ENCODE data around the gene CBL. TPM values are rescaled to one million over a fixed set of nuclear protein-coding genes. Genes with fewer than 3 reads are reported as not detected.
"Not testable (repeated sequence)": the region's sequence is repeated elsewhere in the genome, so short reads cannot be mapped to it uniquely, and the experiment has no call there.

Gene CBL
- total RNA-seq, 1 donor from 2014 or later, result 27.8 TPM

DNA sequence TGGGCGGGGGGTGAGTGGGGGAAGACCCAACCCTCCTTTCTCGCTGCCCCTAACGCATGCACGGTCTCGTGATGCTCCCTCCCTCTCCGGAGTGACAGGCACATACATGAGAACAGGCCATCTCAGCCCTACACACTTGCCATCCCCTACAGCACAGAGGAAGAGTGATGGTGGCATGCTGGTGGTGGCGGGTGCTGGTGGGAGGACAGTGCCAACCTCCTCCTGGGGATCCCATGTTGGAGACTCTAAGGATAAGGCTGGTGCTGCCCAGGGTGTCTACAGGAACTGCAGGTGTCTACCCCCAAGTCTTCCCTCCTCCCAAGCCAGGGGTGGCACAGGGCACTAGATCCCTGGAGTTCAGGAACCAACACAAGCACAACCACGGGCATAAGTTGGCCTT lies 44.3 kb upstream of the CBL start:
- ChIA-PET POLR2A (no interaction called here), CTCF (no interaction called here)
- Mint-ChIP-seq H3K4me3 (no peak overlapping the region), H3K4me1 (no peaks in the 10 kb centered on the region), H3K27ac (no peak overlapping the region), H3K9me3 (no peaks in the 10 kb centered on the region), H3K27me3 (no peaks in the 10 kb centered on the region), H3K36me3 (ENCODE audit: low read depth) (no peaks in the 10 kb centered on the region)
- ATAC-seq (ENCODE audit: low read depth) (no peak), DNase-seq (no peak)
- TF ChIP-seq, protein P1, sequence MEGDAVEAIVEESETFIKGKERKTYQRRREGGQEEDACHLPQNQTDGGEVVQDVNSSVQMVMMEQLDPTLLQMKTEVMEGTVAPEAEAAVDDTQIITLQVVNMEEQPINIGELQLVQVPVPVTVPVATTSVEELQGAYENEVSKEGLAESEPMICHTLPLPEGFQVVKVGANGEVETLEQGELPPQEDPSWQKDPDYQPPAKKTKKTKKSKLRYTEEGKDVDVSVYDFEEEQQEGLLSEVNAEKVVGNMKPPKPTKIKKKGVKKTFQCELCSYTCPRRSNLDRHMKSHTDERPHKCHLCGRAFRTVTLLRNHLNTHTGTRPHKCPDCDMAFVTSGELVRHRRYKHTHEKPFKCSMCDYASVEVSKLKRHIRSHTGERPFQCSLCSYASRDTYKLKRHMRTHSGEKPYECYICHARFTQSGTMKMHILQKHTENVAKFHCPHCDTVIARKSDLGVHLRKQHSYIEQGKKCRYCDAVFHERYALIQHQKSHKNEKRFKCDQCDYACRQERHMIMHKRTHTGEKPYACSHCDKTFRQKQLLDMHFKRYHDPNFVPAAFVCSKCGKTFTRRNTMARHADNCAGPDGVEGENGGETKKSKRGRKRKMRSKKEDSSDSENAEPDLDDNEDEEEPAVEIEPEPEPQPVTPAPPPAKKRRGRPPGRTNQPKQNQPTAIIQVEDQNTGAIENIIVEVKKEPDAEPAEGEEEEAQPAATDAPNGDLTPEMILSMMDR (IDR thresholded peaks at IDR 0.05), result no peak
- intact Hi-C loops (cut with micrococcal nuclease), result no loop called here

DNA sequence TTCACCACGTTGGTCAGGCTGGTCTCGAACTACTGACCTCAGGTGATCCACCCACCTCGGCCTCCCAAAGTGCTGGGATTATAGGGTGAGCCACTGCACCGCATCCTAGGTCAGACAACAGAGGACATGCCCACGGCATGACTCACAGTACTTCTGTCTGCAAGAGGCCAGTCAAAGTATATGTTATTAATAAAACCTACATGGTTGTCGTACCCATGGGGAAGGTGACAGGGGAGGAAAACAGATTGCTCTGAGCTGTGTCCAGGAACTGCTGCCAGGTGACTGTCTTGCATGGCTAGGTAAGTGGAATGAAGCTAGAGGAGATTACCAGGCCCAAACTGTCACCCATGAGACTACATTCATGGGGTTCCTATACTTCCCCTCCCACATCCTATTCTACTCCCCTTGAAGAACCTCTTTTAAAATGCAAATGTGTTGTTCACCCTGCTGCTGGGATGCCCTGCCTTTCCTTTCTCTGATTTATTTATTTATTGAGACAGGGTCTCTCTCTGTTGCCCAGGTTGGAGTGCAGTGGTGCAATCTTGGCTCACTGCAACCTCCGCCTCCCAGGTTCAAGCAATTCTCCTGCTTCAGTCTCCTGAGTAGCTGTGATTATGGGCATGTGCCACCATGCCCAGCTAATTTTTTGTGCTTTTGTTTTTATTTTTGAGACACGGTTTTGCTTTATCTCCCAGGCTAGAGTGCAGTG lies 39.6 kb upstream of the CBL start:
- no peak for ATAC-seq (ENCODE audit: low read depth)
- Mint-ChIP-seq H3K4me3 (no peak overlapping the region), H3K9me3 (no peaks in the 10 kb centered on the region), H3K27me3 (no peaks in the 10 kb centered on the region), H3K27ac (no peak overlapping the region), H3K4me1 (peaks cover 5% of the 10 kb centered on the region), H3K36me3 (ENCODE audit: low read depth) (no peaks in the 10 kb centered on the region)
- DNase-seq, result no peak
- intact Hi-C loops (cut with micrococcal nuclease), result no loop called here
- CTCF ChIA-PET, result interaction anchor here (0.6 to 1.1 kb wide), 3 partner anchors 30 to 131 kb away, joined by 3 read pairs; no protein-coding TSS in a partner anchor
- TF ChIP-seq, protein P1 (IDR thresholded peaks at IDR 0.05), result no peak
- POLR2A ChIA-PET, result interaction anchor here (0.7 kb wide), 2 partner anchors 28 to 37 kb away, joined by 3 to 4 read pairs; no protein-coding TSS in a partner anchor

DNA sequence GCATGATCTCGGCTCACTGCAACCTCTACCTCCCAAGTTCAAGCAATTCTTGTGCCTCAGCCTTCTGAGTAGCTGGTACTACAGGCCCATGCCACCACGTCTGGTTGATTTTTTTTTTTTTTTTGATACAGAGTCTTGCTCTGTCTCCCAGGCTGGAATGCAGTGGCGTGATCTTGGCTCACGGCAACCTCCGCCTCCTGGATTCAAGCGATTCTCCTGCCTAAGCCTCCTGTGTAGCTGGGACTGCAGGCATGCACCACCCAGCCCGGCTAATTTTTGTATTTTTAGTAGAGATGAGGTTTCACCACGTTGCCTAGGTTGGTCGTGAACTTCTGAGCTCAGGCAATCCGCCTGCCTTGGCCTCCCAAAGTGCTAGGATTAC lies 39.1 kb upstream of the CBL start:
- ATAC-seq (ENCODE audit: low read depth); DNase-seq; H3K27me3 Mint-ChIP-seq; H3K9me3 Mint-ChIP-seq; H3K4me3 Mint-ChIP-seq; H3K36me3 Mint-ChIP-seq (ENCODE audit: low read depth); intact Hi-C loops (cut with micrococcal nuclease); H3K27ac Mint-ChIP-seq; H3K4me1 Mint-ChIP-seq: not testable (repeated sequence)
- ChIA-PET CTCF (interaction anchor here (0.9 to 1.1 kb wide), 2 partner anchors 30 to 33 kb away, joined by 3 read pairs; no protein-coding TSS in a partner anchor), POLR2A (interaction anchor here (0.7 kb wide), 2 partner anchors 28 to 37 kb away, joined by 3 to 4 read pairs; no protein-coding TSS in a partner anchor)

DNA sequence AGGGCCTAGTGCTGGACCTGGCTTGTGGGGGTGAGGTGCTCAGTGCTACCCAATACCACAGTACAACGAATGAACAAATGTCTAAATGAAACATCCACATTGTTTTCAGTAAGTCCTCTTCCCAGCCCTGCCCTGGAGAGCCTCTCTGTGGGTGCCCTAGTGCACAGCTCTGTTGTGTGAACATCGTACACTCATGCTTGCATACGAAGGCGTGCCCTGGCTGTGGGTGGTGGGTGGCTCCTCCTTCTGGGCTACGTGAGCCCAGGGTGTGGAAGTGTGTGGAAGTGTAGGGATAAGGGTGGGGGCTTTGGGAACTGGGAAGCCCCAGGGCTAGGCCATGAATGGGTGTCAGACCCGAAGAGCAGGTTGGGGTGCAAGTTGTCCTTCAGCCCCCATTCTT lies 38.2 kb upstream of the CBL start:
- H3K27ac Mint-ChIP-seq, result no peak overlapping the region
- POLR2A ChIA-PET, result no interaction called here
- no peak for DNase-seq

DNA sequence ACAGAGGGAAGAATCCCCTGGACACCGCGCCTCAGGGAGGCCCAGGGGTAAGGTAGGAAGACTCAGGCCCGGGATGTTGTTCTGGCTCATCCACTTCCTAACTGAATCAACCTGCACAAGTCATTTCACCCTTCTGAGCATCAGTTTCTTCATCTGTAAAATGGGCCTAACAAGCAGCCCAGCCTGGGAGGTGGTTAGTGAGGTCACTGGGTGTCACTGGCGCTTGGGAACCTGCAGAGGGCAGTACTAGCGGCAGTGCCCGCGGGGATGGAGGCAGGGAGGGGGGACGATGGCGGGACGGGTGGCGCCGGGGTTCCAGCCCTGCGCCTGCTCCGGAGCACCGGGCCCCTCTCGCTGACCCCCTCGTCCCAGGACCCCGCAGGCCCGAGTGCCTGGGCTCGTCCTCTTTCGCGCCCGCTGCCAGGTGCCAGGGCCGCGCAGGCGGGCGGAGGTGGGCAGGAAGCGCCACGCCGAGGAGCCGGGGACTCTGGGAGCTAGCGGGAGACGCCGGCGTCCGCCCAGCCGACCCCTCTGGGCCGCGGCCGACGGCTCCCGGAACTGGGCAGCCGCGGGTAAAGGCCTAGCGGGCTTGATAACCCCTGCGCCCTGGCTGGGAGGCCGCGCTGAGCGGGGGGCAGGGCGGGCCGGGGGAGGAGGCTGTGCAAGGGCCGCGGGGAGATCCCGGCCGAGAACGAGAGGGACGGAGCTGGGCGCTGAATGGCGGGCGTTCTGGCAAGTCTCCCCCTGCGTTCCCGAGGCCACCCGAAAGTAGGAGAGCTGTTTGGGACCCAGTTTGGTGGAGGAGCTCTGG lies 37.5 kb upstream of the CBL start, which contains the start of gene NLRX1:
TSS of gene NLRX1 (plus strand) at position 255 of the 811 bp plus-strand sequence. CDS start 2,679 bp downstream, outside the sequence.
- no peaks in the 10 kb centered on the region for H3K9me3 Mint-ChIP-seq
- TF ChIP-seq, protein P1 (IDR thresholded peaks at IDR 0.05), result peak; percentile 69
- intact Hi-C loops (cut with micrococcal nuclease), result loop anchor here (1.0 to 2.0 kb wide), 6 partner anchors 16 to 155 kb away; partner anchors contain the start of genes HINFP and NHERF4
- H3K27me3 Mint-ChIP-seq, result no peaks in the 10 kb centered on the region
- H3K36me3 Mint-ChIP-seq (ENCODE audit: low read depth), result no peaks in the 10 kb centered on the region
- DNase-seq (peak; percentile 74), ATAC-seq (ENCODE audit: low read depth) (peak; percentile 97)
- CTCF ChIA-PET, result interaction anchor here (0.6 to 1.5 kb wide), 12 partner anchors 14 to 155 kb away, joined by 3 to 23 read pairs (median 4); partner anchors contain the start of genes CBL, HINFP and VPS11
- peaks cover 5% of the 10 kb centered on the region for H3K4me1 Mint-ChIP-seq
- POLR2A ChIA-PET, result interaction anchor here (0.5 to 1.6 kb wide), 15 partner anchors 8 to 166 kb away, joined by 3 to 12 read pairs (median 5); partner anchors contain the start of genes C2CD2L, CBL, HINFP and RNF26
- H3K4me3 Mint-ChIP-seq, result peak within 1 kb of the TSS; percentile 86
- H3K27ac Mint-ChIP-seq, result peak within 1 kb of the TSS; percentile 50

More for the DNA sequence above, 38.2 kb upstream of the CBL start:
- TF ChIP-seq, protein P1 (IDR thresholded peaks at IDR 0.05), result no peak
- no peak for ATAC-seq (ENCODE audit: low read depth)
- Mint-ChIP-seq H3K4me3 (peak overlapping the region; percentile 86), H3K27me3 (no peaks in the 10 kb centered on the region), H3K9me3 (no peaks in the 10 kb centered on the region), H3K4me1 (peaks cover 5% of the 10 kb centered on the region), H3K36me3 (ENCODE audit: low read depth) (no peaks in the 10 kb centered on the region)
- CTCF ChIA-PET, result interaction anchor here (1.1 kb wide), 1 partner anchor 32 kb away, joined by 3 read pairs; no protein-coding TSS in a partner anchor
- intact Hi-C loops (cut with micrococcal nuclease), result loop anchor here (1.0 to 2.0 kb wide), 4 partner anchors 17 to 155 kb away; partner anchors contain the start of gene NHERF4
